OCI-LY1 (cell line): ENCODE data around the gene CIB4.

Source experiments
- H2AFZ ChIP-seq: fragments of 200-600 bp; sonication (generic), shearing (Covaris generic); 2 replicates; pipeline ENCODE4 v1.6.0; 2014; ENCODE audit warnings: antibody characterized with exemption, mild to moderate bottlenecking, low read length
- H3F3A ChIP-seq: fragments of 200-600 bp; sonication (generic), shearing (Covaris generic); 2 replicates; pipeline ENCODE4 v1.6.0; 2014; ENCODE audit warnings: mild to moderate bottlenecking, antibody characterized with exemption, low read length, moderate library complexity; ENCODE audit not compliant: insufficient read depth
- H3K27ac ChIP-seq: fragments of 200-600 bp; sonication (generic); 2 replicates; pipeline ENCODE4 v1.5.1; 2014; ENCODE audit warnings: low read length, mixed run types, mild to moderate bottlenecking, low read depth; ENCODE audit not compliant: poor library complexity, severe bottlenecking
- H3K27me3 ChIP-seq: fragments of 200-600 bp; sonication (generic); 2 replicates; pipeline ENCODE4 v1.6.0; 2014; ENCODE audit warnings: antibody characterized with exemption, mild to moderate bottlenecking, low read length, moderate library complexity; ENCODE audit not compliant: insufficient read depth
- H3K36me3 ChIP-seq: fragments of 200-600 bp; sonication (generic); 2 replicates; pipeline ENCODE4 v1.6.1; 2014; ENCODE audit warnings: mild to moderate bottlenecking, antibody characterized with exemption, low read length, moderate library complexity, mixed read lengths; ENCODE audit not compliant: insufficient read depth
- H3K4me1 ChIP-seq: fragments of 200-600 bp; sonication (generic); 2 replicates; pipeline ENCODE4 v1.5.1; 2014; ENCODE audit warnings: mild to moderate bottlenecking, low read length, moderate library complexity; ENCODE audit not compliant: insufficient read depth, severe bottlenecking
- H3K4me2 ChIP-seq: fragments of 200-600 bp; sonication (generic), shearing (Covaris generic); 2 replicates; pipeline ENCODE4 v1.6.1; 2014; ENCODE audit warnings: low read length
- H3K4me3 ChIP-seq: fragments of 200-600 bp; sonication (generic); 2 replicates; pipeline ENCODE4 v1.5.1; 2014; ENCODE audit warnings: low read length, low read depth, mild to moderate bottlenecking, mixed read lengths; ENCODE audit not compliant: poor library complexity, severe bottlenecking
- H3K79me2 ChIP-seq: fragments of 200-600 bp; shearing (Covaris generic); 2 replicates; pipeline ENCODE4 v1.6.1; 2016; ENCODE audit warnings: mixed run types, low read length, mixed read lengths; ENCODE audit not compliant: insufficient read depth
- H3K9ac ChIP-seq: fragments of 200-600 bp; sonication (generic), shearing (Covaris generic); 2 replicates; pipeline ENCODE4 v1.6.1; 2014; ENCODE audit warnings: mild to moderate bottlenecking, low read length, mixed read lengths
- H3K9me2 ChIP-seq: fragments of 200-600 bp; sonication (generic), shearing (Covaris generic); 2 replicates; pipeline ENCODE4 v1.6.1; 2014; ENCODE audit warnings: low read depth, mild to moderate bottlenecking, low read length, mixed read lengths
- H3K9me3 ChIP-seq: fragments of 200-600 bp; shearing (Covaris generic); 2 replicates; pipeline ENCODE4 v1.6.1; 2014; ENCODE audit warnings: low read length, mixed read lengths
- H4K20me1 ChIP-seq: fragments of 200-600 bp; sonication (generic), shearing (Covaris generic); 2 replicates; pipeline ENCODE4 v1.6.0; 2016; ENCODE audit warnings: mild to moderate bottlenecking, low read length; ENCODE audit not compliant: insufficient read depth
- CTCF ChIP-seq: fragments of 200-600 bp; sonication (generic), shearing (Covaris generic); IDR thresholded peaks from 2 replicates; pipeline ENCODE4 v1.5.1; 2017; ENCODE audit warnings: mild to moderate bottlenecking, antibody characterized with exemption, low read length, moderate library complexity, mixed read lengths
- EZH2 ChIP-seq: fragments of 200-600 bp; sonication (generic), shearing (Covaris generic); IDR thresholded peaks from 2 replicates; pipeline ENCODE4 v1.8.0; 2017; ENCODE audit warnings: borderline replicate concordance, mixed run types, mild to moderate bottlenecking, antibody characterized with exemption, low read length, moderate library complexity, mixed read lengths

CIB4 gene

GRCh38 chr2:26678035-26678434 lies 36.9 kb upstream of the CIB4 start:
- no peaks in the 10 kb centered on the region for H3K9me2 ChIP-seq

GRCh38 chr2:26675651-26676255 lies 34.6 kb upstream of the CIB4 start:
- Histone ChIP-seq H3K27me3 (peaks cover 8% of the 10 kb centered on the region; the same call in 1 of the 2 replicates), H3K79me2 (no peaks in the 10 kb centered on the region), H3K9me3 (no peaks in the 10 kb centered on the region), H3K9ac (no peak overlapping the region), H3K4me2 (no peak overlapping the region), H3F3A (no peaks in the 10 kb centered on the region), H3K4me1 (no peaks in the 10 kb centered on the region), H3K4me3 (no peak overlapping the region), H3K9me2 (no peaks in the 10 kb centered on the region), H4K20me1 (no peaks in the 10 kb centered on the region), H2AFZ (no peak overlapping the region), H3K36me3 (no peaks in the 10 kb centered on the region), H3K27ac (no peak overlapping the region)
- TF ChIP-seq CTCF (no peak), EZH2 (no peak)

More at GRCh38 chr2:26678035-26678434, 36.9 kb upstream of the CIB4 start:
- Histone ChIP-seq H3K27me3 (peaks cover 8% of the 10 kb centered on the region; the same call in 1 of the 2 replicates), H3K27ac (no peak overlapping the region), H3F3A (no peaks in the 10 kb centered on the region), H3K9ac (no peak overlapping the region), H3K4me2 (no peak overlapping the region), H3K4me1 (no peaks in the 10 kb centered on the region), H4K20me1 (no peaks in the 10 kb centered on the region), H3K79me2 (no peaks in the 10 kb centered on the region), H3K4me3 (no peak overlapping the region), H3K36me3 (no peaks in the 10 kb centered on the region), H3K9me3 (no peaks in the 10 kb centered on the region), H2AFZ (no peak overlapping the region)
- TF ChIP-seq EZH2 (no peak), CTCF (no peak)

- Histone ChIP-seq H3K36me3 (no peaks in the 10 kb centered on the region), H3K9me3 (no peaks in the 10 kb centered on the region), H3K4me2 (no peak overlapping the region), H3K4me1 (no peaks in the 10 kb centered on the region), H3K9ac (no peak overlapping the region), H3F3A (no peaks in the 10 kb centered on the region), H3K27me3 (peaks cover 8% of the 10 kb centered on the region; the same call in 1 of the 2 replicates), H2AFZ (no peak overlapping the region), H4K20me1 (no peaks in the 10 kb centered on the region), H3K4me3 (no peak overlapping the region), H3K27ac (no peak overlapping the region), H3K79me2 (no peaks in the 10 kb centered on the region), H3K9me2 (no peaks in the 10 kb centered on the region)
- TF ChIP-seq CTCF = no peak
- TF ChIP-seq EZH2 = no peak
Observed at GRCh38 chr2:26674771-26675170, 33.6 kb upstream of the CIB4 start.
